ENCODE data around the gene DCTN2. TPM values are rescaled to one million over a fixed set of nuclear protein-coding genes. Genes with fewer than 3 reads are reported as not detected.

The DCTN2 gene
- total RNA-seq, 2 experiments from 2014 or later, result 68.4 to 97.2 TPM

DNA sequence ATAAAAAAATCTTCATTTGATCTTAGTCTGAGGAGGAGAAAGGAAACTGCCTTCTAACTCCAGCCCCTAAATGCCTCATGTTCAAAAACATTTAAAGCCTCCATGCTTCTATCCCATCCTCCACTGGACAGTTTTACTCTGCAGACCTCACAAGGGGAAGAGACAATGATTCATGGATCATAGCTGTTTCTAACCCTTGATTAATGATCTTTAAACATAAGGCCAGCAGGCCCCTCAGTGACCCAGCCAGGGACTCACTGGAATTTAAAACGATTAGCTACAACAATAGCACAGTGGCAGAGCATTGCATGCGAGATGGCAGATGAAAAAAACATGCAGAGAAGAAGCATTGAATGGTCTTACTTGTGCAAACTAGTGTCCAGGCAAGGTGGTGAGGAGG lies 6.0 kb downstream of the DCTN2 start:
- Histone ChIP-seq H3K9me3 (ENCODE audit: low read length) (no peaks in the 10 kb centered on the region), H3K9me2 (ENCODE audit: insufficient read depth, low read length) (no peaks in the 10 kb centered on the region), H3K4me2 (ENCODE audit: low read length) (no peak overlapping the region), H2AFZ (ENCODE audit: low read length) (no peak overlapping the region), H3K4me3 (ENCODE audit: low read depth, low read length, poor library complexity, severe bottlenecking) (no peak overlapping the region), H3K36me3 (ENCODE audit: insufficient read depth, low read length) (peaks cover 44% of the 10 kb centered on the region), H3K79me2 (ENCODE audit: insufficient read depth, low read depth, low read length) (peaks cover 7% of the 10 kb centered on the region; the same call in 1 of the 2 replicates), H3K27ac (ENCODE audit: low read depth, low read length, poor library complexity, severe bottlenecking) (no peak overlapping the region), H4K20me1 (ENCODE audit: insufficient read depth, low read length) (no peaks in the 10 kb centered on the region), H3K4me1 (ENCODE audit: insufficient read depth, low read length, poor library complexity, severe bottlenecking) (peaks cover 20% of the 10 kb centered on the region)
- no peak for DNase-seq (ENCODE audit: low spot score)
- ChIA-PET CTCF (ENCODE audit: unreplicated experiment) (no interaction called here), POLR2A (interaction anchor here (1.0 to 2.3 kb wide), 3 partner anchors 9 to 35 kb away, joined by 3 to 8 read pairs (median 3); no protein-coding TSS in a partner anchor)
- BruUV-seq (replicated peaks), result no TSS peak
- TF ChIP-seq, protein P1, sequence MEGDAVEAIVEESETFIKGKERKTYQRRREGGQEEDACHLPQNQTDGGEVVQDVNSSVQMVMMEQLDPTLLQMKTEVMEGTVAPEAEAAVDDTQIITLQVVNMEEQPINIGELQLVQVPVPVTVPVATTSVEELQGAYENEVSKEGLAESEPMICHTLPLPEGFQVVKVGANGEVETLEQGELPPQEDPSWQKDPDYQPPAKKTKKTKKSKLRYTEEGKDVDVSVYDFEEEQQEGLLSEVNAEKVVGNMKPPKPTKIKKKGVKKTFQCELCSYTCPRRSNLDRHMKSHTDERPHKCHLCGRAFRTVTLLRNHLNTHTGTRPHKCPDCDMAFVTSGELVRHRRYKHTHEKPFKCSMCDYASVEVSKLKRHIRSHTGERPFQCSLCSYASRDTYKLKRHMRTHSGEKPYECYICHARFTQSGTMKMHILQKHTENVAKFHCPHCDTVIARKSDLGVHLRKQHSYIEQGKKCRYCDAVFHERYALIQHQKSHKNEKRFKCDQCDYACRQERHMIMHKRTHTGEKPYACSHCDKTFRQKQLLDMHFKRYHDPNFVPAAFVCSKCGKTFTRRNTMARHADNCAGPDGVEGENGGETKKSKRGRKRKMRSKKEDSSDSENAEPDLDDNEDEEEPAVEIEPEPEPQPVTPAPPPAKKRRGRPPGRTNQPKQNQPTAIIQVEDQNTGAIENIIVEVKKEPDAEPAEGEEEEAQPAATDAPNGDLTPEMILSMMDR (conservative IDR thresholded peaks at IDR 0.05; ENCODE audit: low read length), result no peak
- TF ChIP-seq EZH2phosphoT487 (IDR thresholded peaks at IDR 0.05; ENCODE audit: borderline replicate concordance, low read depth, low read length), result no peak
- intact Hi-C loops (cut with micrococcal nuclease; ENCODE audit: unreplicated experiment), result no loop called here

DNA sequence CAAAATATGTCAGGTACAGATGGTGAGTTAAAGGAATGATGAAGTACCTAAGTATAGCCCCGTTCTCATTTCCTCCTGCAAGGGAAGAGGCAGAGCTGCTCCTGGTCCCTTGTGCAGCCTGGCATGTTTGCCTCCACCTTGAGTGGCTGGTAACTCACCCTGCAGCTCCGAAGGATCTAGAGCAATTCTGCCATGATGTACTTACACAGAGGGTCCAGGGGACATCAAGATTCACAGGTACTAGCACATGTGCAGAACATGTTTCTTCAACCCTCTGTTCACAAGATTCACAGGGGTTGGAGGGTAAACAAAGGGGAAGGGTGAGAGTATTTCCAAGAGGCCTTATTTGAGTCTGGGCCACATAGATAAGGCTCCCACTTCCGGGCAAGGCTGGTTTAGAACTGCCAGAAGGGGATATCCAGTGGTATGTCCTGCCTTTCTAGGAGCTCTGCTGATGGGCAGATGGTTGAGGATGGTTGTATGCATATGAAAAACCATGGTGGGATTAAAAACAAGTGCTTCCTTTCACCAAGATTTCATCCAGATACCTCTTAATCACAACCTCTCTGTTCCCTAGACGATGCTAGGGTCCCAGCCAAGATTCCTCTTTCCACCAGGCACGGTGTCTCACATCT lies 7.7 kb downstream of the DCTN2 start:
- no peak for TF ChIP-seq EZH2phosphoT487 (IDR thresholded peaks at IDR 0.05; ENCODE audit: borderline replicate concordance, low read depth, low read length)
- TF ChIP-seq, protein P1 (conservative IDR thresholded peaks at IDR 0.05; ENCODE audit: low read length), result no peak
- Histone ChIP-seq H3K4me2 (ENCODE audit: low read length) (no peak overlapping the region), H4K20me1 (ENCODE audit: insufficient read depth, low read length) (no peaks in the 10 kb centered on the region), H3K4me1 (ENCODE audit: insufficient read depth, low read length, poor library complexity, severe bottlenecking) (peaks cover 12% of the 10 kb centered on the region), H3K9me2 (ENCODE audit: insufficient read depth, low read length) (no peaks in the 10 kb centered on the region), H3K79me2 (ENCODE audit: insufficient read depth, low read depth, low read length) (no peaks in the 10 kb centered on the region), H3K36me3 (ENCODE audit: insufficient read depth, low read length) (peaks cover 61% of the 10 kb centered on the region), H2AFZ (ENCODE audit: low read length) (no peak overlapping the region), H3K27ac (ENCODE audit: low read depth, low read length, poor library complexity, severe bottlenecking) (no peak overlapping the region), H3K9me3 (ENCODE audit: low read length) (no peaks in the 10 kb centered on the region), H3K4me3 (ENCODE audit: low read depth, low read length, poor library complexity, severe bottlenecking) (no peak overlapping the region)
- CTCF ChIA-PET (ENCODE audit: unreplicated experiment), result no interaction called here
- intact Hi-C loops (cut with micrococcal nuclease; ENCODE audit: unreplicated experiment), result no loop called here
- no TSS peak for BruUV-seq (replicated peaks)
- DNase-seq (ENCODE audit: low spot score), result no peak
- POLR2A ChIA-PET, result interaction anchor here (0.5 to 0.6 kb wide), 2 partner anchors 74 to 88 kb away, joined by 3 to 4 read pairs; no protein-coding TSS in a partner anchor

DNA sequence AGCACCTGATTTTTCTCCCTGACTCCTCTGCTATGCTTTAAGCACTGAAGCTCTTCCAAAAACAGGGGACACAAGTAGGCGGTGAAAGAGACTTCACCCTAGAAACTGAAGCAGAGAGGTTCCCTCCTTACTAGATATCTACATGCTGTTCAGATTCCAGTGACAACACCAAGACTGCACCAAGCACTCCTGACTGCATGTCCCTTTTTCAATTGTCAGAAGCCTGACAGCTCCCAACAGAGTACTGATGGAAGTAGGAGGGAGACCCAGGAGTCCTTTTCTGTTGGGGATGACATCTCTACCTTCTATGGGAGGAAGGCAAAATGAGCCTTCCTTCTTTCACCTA lies 10.4 kb downstream of the DCTN2 start:
- H3K36me3 ChIP-seq (ENCODE audit: insufficient read depth, low read length), result peaks cover 85% of the 10 kb centered on the region
- no TSS peak for BruUV-seq (replicated peaks)
- POLR2A ChIA-PET, result interaction anchor here (0.6 kb wide), 1 partner anchor 15 kb away, joined by 6 read pairs; no protein-coding TSS in a partner anchor

More for the DNA sequence above, 10.4 kb downstream of the DCTN2 start:
- Histone ChIP-seq H3K4me3 (ENCODE audit: low read depth, low read length, poor library complexity, severe bottlenecking) (no peak overlapping the region), H4K20me1 (ENCODE audit: insufficient read depth, low read length) (no peaks in the 10 kb centered on the region), H3K4me2 (ENCODE audit: low read length) (no peak overlapping the region), H3K4me1 (ENCODE audit: insufficient read depth, low read length, poor library complexity, severe bottlenecking) (peaks cover 6% of the 10 kb centered on the region), H2AFZ (ENCODE audit: low read length) (no peak overlapping the region), H3K9me2 (ENCODE audit: insufficient read depth, low read length) (no peaks in the 10 kb centered on the region), H3K79me2 (ENCODE audit: insufficient read depth, low read depth, low read length) (no peaks in the 10 kb centered on the region), H3K27ac (ENCODE audit: low read depth, low read length, poor library complexity, severe bottlenecking) (no peak overlapping the region), H3K9me3 (ENCODE audit: low read length) (no peaks in the 10 kb centered on the region)
- DNase-seq (ENCODE audit: low spot score), result no peak
- intact Hi-C loops (cut with micrococcal nuclease; ENCODE audit: unreplicated experiment), result no loop called here
- TF ChIP-seq, protein P1 (conservative IDR thresholded peaks at IDR 0.05; ENCODE audit: low read length), result no peak
- TF ChIP-seq EZH2phosphoT487 (IDR thresholded peaks at IDR 0.05; ENCODE audit: borderline replicate concordance, low read depth, low read length), result no peak
- CTCF ChIA-PET (ENCODE audit: unreplicated experiment), result no interaction called here
